Activated CD8-positive, alpha-beta T cell treated with anti-CD3 and anti-CD28 coated beads for 36 hours (primary cell): ENCODE measurements around the gene LAMA3. TPM values are rescaled to one million over a fixed set of nuclear protein-coding genes. Genes with fewer than 3 reads are reported as not detected.

Experiments
- ATAC-seq: fragments of 200-7000 bp; cut with Tn5 transposase; one replicate; pipeline ENCODE4 v1.10.0; 2021; ENCODE audit warnings: mild to moderate bottlenecking, moderate library complexity
- CTCF ChIA-PET: fragments of 350-600 bp; sonication (Branson Sonifier 250); formaldehyde crosslinking; loops from one replicate; lab custom pipeline; 2021; ENCODE audit warnings: antibody characterized with exemption; lab: Charles Lee
- POLR2A ChIA-PET: fragments of 350-600 bp; sonication (Branson Sonifier 250); formaldehyde crosslinking; loops from one replicate; lab custom pipeline; 2021; ENCODE audit warnings: antibody characterized with exemption; lab: Charles Lee
- DNase-seq: peaks from one replicate; pipeline ENCODE4 v3.0.0-alpha.2; 2020
- H3K27ac Mint-ChIP-seq: one replicate; pipeline ENCODE4 v1.8.0; 2021; ENCODE audit warnings: mild to moderate bottlenecking, mixed read lengths
- H3K27me3 Mint-ChIP-seq: one replicate; pipeline ENCODE4 v1.8.0; 2021; ENCODE audit warnings: mixed read lengths
- H3K36me3 Mint-ChIP-seq: one replicate; pipeline ENCODE4 v1.8.0; 2021; ENCODE audit warnings: low read depth, mixed read lengths
- H3K4me1 Mint-ChIP-seq: one replicate; pipeline ENCODE4 v1.8.0; 2021; ENCODE audit warnings: low read depth, mixed read lengths
- H3K4me3 Mint-ChIP-seq: one replicate; pipeline ENCODE4 v1.8.0; 2021; ENCODE audit warnings: mild to moderate bottlenecking, moderate library complexity, mixed read lengths
- H3K9me3 Mint-ChIP-seq: one replicate; pipeline ENCODE4 v1.8.0; 2021; ENCODE audit warnings: mixed read lengths
- CTCF ChIP-seq: fragments of 200-600 bp; IDR thresholded peaks from one replicate; pipeline ENCODE4 v1.8.0; 2022; ENCODE audit warnings: antibody characterized with exemption, mild to moderate bottlenecking
- intact Hi-C: fragments of 100-400 bp; cut with micrococcal nuclease; formaldehyde crosslinking; loops from one replicate; pipeline ENCODE4 v1.10.0; 2022
- total RNA-seq, 2 experiments: library from RNA; stranded (reverse); gene quantifications; one replicate each; pipeline ENCODE4 v1.2.3, GENCODE V29; 2021

The LAMA3 gene
- total RNA-seq, 2 experiments from 2014 or later, result 0.05 TPM; not detected in 1

GRCh38 chr18:23722646-23723045 lies 33.4 kb downstream of the LAMA3 start:
- ATAC-seq (no peak), DNase-seq (no peak)
- peaks cover 2% of the 10 kb centered on the region for H3K4me1 Mint-ChIP-seq
- ChIA-PET POLR2A (no interaction called here), CTCF (interaction anchor here (1.0 to 1.9 kb wide), 2 partner anchors 9 to 18 kb away, joined by 4 to 5 read pairs; no protein-coding TSS in a partner anchor)
- TF ChIP-seq CTCF, result no peak
- H3K27ac Mint-ChIP-seq, result no peak overlapping the region
- no peak overlapping the region for H3K4me3 Mint-ChIP-seq
- H3K27me3 Mint-ChIP-seq, result peaks cover 6% of the 10 kb centered on the region
- intact Hi-C loops, result no loop called here
- no peaks in the 10 kb centered on the region for H3K9me3 Mint-ChIP-seq
- no peaks in the 10 kb centered on the region for H3K36me3 Mint-ChIP-seq

- ChIA-PET CTCF (interaction anchor here (1.9 kb wide), 1 partner anchor 19 kb away, joined by 4 read pairs; no protein-coding TSS in a partner anchor), POLR2A (no interaction called here)
- peaks cover 6% of the 10 kb centered on the region for H3K27me3 Mint-ChIP-seq
- DNase-seq, result no peak
- H3K4me3 Mint-ChIP-seq, result no peak overlapping the region
- TF ChIP-seq CTCF, result no peak
- intact Hi-C loops, result no loop called here
- H3K9me3 Mint-ChIP-seq, result no peaks in the 10 kb centered on the region
- ATAC-seq, result no peak
- H3K4me1 Mint-ChIP-seq, result no peaks in the 10 kb centered on the region
- no peak overlapping the region for H3K27ac Mint-ChIP-seq
- H3K36me3 Mint-ChIP-seq, result no peaks in the 10 kb centered on the region
These were observed 33.9 kb downstream of the LAMA3 start for GRCh38 chr18:23723121-23723520.

- intact Hi-C loops, result no loop called here
- Mint-ChIP-seq H3K27me3 (peaks cover 6% of the 10 kb centered on the region), H3K36me3 (no peaks in the 10 kb centered on the region), H3K27ac (no peak overlapping the region), H3K4me1 (no peaks in the 10 kb centered on the region), H3K4me3 (no peak overlapping the region), H3K9me3 (no peaks in the 10 kb centered on the region)
- ATAC-seq (no peak), DNase-seq (no peak)
- ChIA-PET POLR2A (no interaction called here), CTCF (interaction anchor here (1.3 kb wide), 1 partner anchor 21 kb away, joined by 6 read pairs; no protein-coding TSS in a partner anchor)
- no peak for TF ChIP-seq CTCF
These were observed 35.4 kb downstream of the LAMA3 start for GRCh38 chr18:23724681-23725080.

- ATAC-seq (no peak), DNase-seq (no peak)
- ChIA-PET CTCF (interaction anchor here (1.3 kb wide), 1 partner anchor 22 kb away, joined by 6 read pairs; no protein-coding TSS in a partner anchor), POLR2A (interaction anchor here (0.6 kb wide), 1 partner anchor 20 kb away, joined by 3 read pairs; no protein-coding TSS in a partner anchor)
- no peak overlapping the region for H3K27ac Mint-ChIP-seq
- no peak for TF ChIP-seq CTCF
- H3K27me3 Mint-ChIP-seq, result peaks cover 6% of the 10 kb centered on the region
- H3K36me3 Mint-ChIP-seq, result no peaks in the 10 kb centered on the region
- no peaks in the 10 kb centered on the region for H3K4me1 Mint-ChIP-seq
- intact Hi-C loops, result no loop called here
- no peak overlapping the region for H3K4me3 Mint-ChIP-seq
- no peaks in the 10 kb centered on the region for H3K9me3 Mint-ChIP-seq
These were observed 36.1 kb downstream of the LAMA3 start for GRCh38 chr18:23725351-23725750.

- ATAC-seq, result no peak
- H3K27me3 Mint-ChIP-seq, result peaks cover 6% of the 10 kb centered on the region
These were observed 36.8 kb downstream of the LAMA3 start for GRCh38 chr18:23725827-23726661.

More at GRCh38 chr18:23725827-23726661, 36.8 kb downstream of the LAMA3 start:
- intact Hi-C loops, result no loop called here
- no peaks in the 10 kb centered on the region for H3K4me1 Mint-ChIP-seq
- DNase-seq, result no peak
- no peaks in the 10 kb centered on the region for H3K36me3 Mint-ChIP-seq
- CTCF ChIA-PET, result interaction anchor here (1.4 kb wide), 1 partner anchor 23 kb away, joined by 3 read pairs; no protein-coding TSS in a partner anchor
- no peak overlapping the region for H3K27ac Mint-ChIP-seq
- H3K4me3 Mint-ChIP-seq, result no peak overlapping the region
- TF ChIP-seq CTCF, result no peak
- POLR2A ChIA-PET, result no interaction called here
- no peaks in the 10 kb centered on the region for H3K9me3 Mint-ChIP-seq
